Measurements from ENCODE around the gene ESPN.
A peak's percentile ranks its signal among the peaks of the same experiment; 100 is the strongest.

Gene ESPN

DNA sequence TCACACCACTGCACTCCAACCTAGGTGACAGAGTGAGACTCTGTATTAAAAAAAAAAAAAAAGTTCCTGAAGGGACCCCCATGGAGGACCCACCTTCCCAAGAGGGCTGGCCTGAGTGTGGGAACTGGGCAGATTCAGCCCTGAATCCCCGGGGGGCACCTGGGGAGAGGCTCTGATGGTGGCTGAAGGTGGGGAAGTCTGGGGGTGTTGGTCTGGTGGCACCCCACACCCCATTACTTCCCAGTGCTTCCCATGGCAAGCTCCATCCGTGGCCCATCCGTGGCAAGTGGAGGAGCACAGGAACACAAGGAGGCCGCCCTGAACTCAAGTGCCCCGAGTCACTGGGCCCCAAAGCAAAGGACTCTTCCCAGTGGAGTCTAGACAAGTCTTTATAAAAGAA is 42.2 kb downstream of the ESPN start:
- no peak for DNase-seq

DNA sequence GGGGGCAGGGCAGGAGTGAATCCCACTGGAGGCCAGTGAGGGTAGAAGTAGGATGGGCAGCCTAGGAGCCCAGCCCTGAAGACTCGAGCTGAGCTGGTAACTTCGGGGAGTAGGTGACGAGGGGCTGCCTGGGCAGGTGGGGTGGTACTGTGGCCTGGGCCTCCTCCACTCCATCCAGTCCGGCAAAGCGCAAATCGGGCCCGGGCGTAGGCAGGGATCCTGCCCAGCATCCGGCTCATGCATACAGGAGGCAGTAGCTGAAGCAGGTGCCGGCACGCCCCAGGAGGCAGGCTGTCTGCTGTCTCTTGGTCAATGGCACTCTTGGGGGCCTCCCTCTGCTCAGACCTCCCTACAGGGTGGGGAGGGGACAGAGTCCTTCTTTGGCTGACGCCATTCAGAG is 42.6 kb downstream of the ESPN start:
- DNase-seq: no peak

DNA sequence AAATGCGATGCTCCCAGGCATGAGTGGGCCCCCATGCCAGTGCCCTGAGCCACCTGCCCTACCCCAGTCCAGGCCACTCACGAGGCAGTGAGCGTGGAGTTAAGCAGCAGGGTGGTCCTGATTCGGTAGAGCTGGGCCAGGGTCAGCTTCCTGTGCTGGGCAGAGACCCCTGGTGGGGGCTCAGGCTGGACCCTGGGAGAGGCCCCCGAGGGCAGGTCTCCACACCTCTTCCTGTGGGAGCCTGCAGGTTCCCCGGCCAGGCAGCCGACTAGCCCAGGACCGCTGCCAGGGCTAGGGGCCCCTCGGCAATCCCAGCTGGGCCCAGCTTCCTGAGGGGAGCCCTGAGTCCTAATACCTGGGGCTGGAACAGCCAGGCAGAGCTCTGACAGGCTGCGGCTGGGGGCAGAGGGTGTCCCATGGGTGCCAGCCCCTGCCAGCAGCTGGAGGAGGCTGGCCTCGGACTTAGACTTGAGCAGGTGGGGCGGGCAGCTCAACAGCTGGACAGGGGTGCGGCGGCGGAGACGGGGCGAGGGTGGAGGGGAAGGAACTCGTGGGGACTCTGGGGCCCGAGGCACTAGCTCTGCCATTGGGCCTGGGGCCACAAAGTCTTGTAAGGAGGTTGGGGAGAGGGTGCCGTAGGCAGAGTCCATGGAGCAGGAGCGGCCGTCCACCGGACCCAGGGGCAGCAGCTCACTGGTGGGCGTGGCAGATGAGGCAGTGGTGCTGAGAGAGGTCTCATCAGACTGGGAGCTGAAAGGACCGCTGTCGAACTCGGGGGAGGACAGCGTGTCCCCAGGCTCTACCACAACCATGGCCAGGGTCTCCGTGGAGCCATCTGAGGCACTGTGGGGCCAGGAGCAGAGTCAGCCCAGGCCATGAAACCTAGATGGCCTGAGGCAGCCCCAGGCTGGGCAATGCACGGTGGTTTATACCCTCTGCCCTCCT is 43.4 kb downstream of the ESPN start:
- no peak for DNase-seq

DNA sequence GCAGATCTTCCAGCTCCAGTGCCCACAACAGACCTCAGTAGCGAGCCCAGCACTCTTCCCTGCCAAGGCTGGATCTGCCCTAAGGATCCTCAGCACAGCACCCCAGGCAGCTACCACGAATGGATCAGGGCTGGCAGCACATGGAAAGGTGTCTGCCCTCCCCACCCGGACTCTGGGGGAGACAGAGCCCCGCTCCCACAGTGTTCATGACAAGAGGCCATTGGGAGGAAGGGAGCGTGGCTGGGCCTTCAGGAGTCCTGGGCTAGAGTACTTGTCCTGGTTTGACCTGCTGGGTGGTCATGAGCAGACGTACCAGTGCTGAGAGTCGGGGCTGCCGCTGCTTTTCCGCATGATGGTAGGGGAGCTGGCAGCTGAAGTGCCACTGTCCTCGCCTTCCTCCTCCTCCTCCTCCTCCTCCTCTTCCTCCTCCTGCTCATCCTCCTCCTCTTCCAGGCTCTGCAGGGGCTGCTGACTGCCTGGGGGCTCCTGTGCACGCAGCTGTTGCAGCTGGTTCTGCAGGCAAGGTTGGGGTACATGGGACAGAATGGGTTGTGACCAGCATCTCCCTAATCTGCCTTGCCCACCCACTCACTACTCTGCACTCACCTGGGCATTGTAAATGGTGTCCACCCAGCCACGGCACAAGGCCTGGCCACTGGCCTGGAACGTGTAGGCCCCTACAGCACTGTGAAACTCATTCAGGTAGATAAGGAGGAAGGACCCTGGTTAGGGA is 44.3 kb downstream of the ESPN start:
- DNase-seq: no peak

DNA sequence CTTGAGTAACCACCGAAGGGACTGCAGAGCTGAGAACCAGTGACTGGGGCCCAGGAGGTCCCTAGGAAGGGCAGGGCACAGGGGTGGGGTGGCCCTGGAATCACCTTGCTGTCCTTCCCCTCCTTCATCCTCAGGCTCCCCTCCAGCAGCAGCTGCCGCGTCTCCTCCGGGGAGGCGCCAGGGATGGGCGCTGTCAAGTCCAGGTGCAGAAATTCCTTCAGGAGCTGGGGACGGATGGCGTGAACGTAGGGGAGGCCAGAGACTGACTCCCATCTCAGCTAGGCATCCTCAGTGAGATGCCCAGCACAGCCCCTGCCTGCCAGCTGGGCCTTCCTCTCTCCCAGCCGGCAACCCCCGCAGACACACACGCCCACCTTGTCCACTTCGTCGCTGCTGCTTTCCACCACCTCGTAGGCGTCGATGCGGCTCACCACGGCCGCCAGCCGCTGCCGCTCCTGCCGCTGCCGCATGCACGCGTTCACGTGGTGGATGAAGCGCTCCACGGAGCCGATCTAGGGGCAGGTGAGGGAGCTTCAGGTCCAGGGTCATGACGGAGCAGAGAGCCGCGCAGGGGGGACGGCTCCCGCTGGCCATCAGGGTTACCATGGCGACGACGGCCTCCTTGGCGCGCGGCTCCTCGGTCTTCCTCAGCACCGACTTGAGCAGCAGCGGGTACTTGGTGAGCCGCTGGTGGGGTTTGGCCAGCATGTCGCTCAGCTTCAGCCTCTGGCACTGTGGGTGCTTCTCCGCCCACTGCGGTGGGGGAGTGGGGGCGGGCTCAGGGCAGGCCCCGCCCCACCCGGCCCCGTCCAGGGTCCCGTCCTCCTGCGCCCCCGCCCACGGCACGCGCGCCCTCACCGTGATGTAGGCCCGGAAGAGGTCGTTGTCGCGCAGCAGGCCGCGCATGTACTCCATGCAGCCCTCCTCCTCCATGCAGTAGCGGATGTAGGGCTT is 45.8 kb downstream of the ESPN start:
- no peak for DNase-seq

DNA sequence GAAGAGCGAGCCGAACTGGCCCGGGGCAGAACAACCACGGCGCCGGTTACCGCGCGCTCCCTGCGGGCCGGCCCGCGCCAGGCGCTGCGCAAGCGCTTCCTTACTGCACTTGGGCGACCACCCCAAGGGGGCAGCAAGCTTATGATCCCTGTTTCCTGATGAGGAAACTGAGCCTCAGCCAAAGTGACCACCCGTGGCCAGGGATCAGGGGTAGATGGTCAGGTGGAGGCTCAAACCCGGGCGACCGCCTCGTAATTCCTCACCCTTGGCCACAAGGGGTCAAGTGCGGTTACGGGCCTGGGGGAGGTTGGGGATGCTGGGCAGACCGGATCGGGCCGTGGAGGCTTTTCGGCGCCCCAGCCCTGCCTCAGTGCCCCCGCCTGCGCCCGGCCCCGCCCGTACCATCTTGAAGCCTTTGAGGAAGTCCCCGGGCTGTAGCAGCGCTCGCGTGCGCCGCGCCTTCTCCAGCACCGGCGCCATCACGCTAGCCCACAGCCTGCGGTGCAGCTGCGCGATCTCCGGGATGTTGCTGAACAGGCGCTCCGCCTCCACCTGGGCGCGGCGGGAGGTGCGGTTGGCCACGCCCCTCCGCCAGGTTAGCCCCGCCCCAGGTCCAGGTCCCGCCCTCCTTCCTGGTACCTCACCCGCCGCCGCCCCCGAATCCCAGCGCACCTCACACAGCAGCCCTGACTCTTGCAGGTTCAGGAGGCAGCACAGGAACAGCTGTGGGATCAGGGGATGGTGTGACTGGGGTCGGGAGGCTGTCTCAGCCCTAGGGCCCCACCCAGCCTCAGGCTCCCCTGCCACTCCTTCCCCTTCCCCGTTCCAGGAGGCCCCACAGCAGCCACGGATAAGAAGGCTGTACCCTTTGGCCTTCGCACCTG is 46.8 kb downstream of the ESPN start:
- no peak for DNase-seq

DNA sequence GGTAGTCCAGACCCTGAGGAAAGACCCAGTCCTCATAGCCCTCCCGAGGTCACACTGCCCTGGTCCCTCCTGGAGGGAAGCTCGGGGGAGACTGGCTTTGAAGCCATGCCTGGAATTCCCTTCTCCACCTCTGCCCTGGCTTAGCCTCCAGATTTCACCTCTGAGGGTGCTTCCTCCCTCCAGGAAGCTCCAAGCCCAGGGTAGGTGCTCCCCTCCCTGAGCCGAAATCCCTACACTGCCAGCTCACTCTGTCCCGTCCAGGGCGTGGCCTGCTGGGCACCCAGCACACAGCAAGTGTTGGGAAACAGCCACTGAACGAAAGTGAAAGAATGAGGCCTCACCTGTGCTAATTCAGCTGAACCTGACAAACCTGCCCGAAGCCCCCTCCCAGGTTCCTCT is 47.4 kb downstream of the ESPN start:
- no peak for DNase-seq

DNA sequence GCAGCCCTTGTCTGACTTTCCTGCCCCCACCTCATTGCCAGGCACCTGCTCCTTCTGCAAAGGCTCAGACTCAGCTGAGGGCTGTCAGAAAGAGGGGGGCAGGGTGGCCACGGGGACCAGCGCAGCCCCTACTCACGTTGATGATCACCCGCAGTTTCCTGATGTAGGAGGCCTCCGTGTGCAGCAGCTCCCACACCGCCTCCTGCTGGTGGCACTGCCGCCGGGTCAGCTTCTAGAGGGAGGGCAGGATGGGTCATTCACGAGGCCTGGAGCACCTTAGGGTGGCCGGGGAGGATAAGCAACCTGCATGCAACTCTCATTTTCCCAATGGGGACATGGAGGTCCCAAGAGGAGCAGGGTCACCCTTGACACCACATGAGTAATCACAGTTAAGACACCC is 47.8 kb downstream of the ESPN start:
- no peak for DNase-seq

DNA sequence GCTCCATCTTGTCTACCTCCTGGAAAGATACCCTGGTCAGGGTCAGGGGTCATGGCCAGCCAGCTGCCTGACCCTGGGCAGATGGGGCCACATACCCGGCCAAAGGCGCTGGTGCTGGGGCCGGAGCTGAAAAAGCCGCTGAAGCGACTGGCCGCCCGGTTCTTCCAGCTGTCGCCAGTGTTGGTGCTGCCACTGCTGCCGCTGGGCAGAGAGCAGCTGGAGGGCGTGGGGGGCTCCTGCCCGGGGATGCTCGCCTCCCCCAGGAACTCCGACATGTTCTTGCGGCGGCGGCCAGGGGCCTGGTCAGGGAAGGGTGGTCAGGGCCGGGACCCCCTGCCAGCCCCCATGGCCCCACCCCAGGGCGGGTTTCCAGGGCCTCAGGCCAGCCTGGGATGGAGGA is 48.6 kb downstream of the ESPN start:
- DNase-seq: no peak

DNA sequence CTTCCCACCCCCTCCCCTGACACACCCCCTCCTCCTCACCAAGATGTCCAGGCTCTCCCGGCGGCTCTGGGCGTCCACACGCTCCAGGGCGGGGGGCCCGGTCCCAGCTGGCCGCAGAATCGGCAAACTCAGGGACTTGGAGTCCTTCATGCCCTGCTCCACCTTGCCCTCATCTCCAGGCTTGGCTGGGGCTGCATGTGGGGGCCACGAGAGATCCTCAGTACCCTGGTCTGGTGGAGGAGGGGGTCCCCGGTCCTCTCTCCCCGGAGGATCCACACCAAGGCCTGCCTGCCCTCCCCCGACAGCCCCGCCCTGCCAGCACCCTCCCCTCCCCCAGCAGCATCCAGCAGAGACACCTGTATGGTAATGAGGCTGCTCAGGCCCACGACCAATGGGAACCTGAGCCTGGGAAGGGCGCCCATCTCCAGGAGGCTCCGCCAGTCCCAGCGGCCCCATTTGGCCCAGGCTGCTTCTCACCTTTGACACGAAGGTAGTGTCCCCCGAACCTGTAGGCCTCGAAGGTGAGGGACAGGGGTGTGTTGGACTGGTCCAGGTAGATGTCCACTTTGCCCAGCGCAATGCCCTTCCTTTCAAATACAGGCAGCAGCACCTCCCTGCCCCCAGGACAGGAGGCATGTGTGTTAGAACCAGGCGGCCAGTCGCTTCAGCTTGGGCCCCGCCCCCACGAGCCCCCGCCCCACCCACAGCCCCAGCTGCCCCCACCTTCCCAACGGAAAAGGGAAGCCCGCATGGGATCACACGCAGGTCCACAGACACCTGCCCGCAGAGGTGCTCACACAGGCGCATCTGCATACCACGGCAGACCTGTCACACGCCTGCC is 49.6 kb downstream of the ESPN start:
- DNase-seq: no peak

DNA sequence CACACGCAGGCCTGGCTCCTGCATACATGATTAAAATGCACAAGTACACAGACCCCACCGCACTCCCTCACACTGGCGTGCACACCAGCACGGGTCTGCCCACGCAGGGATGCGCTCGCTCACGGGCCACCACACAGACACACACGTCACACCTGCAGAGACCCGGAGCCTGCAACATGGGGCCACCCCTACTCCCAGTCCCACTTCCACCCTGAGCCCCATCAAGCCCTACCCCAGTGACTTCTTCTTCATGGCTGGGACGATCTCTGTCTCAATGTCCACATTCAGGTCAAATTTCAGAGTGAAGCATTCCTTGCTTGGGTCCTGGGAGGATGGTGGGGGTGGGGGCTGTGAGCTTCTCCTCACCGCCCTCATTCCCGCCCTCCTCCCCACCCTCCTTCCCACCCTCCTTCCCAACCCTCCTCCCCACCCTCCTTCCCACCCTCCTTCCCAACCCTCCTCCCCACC is 50.3 kb downstream of the ESPN start:
- no peak for DNase-seq

DNA sequence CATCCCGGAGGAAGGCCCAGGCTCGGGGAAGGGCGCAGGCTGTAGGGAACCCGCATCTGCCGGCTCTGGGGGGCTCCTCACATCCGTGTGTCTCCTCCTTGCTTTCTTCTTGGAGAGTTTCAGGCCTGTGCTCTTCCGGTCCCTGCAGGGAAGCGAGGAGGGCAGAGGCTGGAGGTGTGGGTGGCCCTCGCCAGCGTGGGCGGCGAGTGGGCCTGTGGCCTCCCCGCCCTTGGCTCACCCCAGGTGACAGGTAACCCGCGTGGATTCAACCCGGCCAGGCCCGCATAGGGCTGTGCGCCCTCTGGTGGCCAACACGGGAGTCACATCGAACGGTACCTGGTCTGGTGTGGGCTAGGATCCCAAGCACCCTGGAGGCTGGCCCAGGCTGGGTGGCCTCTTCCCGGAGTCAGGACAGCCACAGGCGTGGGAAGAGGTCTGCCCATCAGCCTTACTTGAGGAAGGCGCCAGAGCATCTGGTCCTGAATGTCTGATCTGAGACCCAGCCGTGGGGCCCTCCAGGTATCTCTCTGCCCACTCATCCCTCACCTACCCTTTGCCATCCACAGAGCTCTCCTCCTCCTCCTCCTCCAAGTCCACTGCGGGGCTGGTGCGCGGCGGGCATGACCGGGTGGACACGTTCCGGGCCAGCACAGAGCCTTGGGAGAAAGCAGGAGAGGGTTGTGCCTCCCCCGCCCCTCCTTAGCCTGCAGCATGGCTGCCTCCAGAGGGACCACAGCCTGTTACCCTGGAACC is 51.0 kb downstream of the ESPN start:
- peak; percentile 62 to 65 (median 64) for DNase-seq

DNA sequence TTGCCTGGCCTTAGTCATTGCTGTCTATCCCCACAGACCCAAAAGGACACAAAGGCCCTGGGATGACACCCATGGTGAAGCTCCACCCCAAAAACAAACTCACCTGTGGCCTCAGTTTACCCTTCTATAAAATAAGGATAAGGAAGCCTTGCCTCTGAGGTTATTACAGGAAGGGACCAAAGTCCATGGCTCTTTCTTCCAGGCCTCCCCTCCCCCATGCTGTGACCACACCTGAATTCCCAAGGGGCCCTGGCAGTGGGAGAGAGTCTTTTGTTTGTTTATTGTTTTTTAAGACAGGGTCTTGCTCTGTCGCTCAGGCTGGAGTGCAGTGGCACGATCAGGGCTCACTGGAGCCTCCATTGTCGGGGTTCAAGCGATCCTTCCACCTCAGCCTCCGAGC is 51.9 kb downstream of the ESPN start:
- DNase-seq: no peak

DNA sequence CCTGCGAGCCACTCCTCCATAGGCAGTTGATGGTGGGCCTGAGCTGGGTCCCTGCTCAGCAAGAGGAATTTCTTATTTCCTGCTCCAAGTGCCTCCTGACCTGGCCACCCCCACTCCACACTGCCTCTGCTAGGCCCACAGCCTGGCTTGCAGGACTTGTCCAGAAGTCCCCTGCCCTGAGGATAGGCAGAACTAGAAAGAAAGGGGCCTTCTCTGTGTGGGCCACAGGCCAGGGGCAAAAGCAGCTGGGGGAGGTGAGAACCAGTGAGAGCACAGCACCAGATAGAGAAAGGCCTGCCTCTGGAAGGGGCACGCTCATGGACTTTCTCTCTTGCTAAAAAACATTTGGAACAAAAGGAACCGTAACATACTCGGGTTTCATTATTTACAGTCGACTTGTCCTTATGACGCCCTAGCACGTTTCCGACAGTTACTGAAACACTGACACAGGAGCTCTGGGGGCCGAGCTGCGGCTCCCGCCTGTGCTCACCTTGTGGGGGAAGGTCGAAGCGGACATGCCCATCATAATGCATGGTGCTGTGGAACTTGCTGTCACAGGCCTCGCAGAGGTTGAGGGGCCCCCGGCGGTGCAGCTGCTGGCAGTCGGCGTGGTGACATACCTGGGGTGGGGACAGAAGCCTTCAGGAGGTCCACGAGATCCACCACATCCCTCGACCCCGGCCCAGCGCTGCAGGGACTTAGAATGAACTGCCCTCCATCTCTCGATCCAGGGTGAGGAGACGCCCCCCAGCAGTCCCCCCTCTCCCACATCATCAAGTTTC is 52.7 kb downstream of the ESPN start:
- DNase-seq: no peak

DNA sequence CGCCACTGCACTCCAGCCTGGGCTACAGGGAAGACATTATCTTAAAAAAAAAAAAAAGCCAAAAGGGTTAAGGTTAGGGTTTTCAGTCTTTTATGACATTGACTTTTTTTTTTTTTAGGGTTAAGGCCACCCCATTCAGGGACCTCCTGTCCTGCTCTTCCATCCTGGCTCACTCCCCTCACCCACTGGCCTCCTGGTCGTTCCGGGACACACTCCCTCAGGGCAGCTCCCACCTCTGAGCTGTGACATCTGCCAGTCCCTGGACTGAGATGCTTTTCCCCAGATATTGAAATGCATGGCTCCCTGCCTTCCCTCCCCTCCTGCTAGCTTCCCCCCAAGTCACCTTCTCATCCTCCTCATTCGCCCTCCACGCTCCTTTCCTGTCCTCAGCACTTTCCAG is 57.2 kb downstream of the ESPN start:
- no peak for DNase-seq

DNA sequence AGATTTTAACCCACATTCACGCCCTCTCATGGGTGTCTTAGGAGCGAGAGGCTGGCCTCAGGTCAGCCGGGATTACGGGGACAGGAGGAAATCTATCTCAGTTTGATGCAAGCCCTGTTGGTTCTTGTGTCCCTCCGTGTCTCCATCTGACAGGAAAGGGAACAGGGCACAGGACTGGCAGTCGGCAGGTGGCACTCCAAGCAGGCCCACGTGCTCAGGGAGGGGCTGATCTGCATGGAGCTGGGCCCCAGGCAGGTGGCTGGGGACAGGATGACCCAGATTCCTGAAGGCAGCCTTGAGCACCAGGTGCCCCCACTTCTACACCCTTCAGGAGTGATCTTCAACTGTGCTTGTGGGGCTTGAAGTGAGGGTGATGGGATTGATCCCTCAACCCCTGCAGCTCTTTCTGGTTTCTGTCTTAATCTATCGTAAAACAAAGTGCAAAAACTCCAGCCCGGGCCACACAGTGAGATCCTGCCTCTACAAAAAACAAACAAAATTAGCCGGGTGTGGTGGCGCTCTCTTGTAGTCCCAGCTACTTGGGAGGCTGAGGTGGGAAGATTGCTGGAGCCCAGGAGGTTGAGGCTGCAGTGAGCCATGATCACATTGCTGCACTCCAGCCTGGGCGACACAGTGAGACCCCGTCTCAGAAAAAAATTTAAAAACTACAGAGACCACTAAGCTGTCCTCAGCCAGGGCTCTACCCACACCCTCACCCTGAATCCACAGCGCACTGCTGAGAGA is 58.6 kb downstream of the ESPN start:
- DNase-seq: no peak

DNA sequence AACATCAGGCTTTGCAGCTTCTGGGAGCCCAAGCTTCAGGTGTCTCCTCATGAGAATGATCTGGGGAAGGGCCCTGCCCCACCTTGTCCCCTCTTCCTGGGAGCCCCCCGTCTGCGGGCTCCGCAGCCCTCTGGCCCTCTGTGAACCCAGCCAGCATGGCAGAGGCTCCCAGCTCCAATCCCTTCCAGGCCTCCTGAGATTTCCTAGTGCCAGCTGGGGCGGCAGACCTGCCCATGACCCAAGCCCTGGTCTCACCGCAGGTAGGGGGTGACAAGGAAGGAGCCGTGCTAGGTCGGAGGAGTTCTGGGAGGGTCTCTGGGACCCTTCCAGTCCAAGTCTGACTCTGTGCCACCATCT is 59.2 kb downstream of the ESPN start:
- DNase-seq: no peak

DNA sequence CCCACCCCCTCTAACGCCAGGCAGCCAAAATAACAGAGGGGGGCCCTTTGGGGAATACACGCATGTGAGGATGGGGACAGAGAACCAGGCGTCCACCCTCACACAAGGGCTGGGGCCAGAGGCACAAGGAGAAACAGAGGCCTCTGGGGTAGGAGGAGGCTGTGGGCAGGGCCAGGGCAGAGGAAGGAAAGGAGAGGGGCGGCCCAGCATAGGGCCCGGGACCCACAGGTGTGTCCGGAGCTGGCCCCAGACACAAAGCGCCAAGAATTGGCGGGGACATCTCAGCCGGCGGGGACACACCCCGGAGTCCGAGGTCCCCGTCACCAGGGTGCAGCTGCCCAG is 60.2 kb downstream of the ESPN start:
- no peak for DNase-seq
